Measurements from ENCODE around the gene CRISP1.
"Not testable (repeated sequence)": the region's sequence is repeated elsewhere in the genome, so short reads cannot be mapped to it uniquely, and the experiment has no call there.

The CRISP1 gene

GRCh38 chr6:49841424-49841823, 24.9 kb downstream of the CRISP1 start:
- no peak overlapping the region for H3K4me3 ChIP-seq (ENCODE audit: low read depth, low read length)

GRCh38 chr6:49839957-49840356, 26.4 kb downstream of the CRISP1 start:
- H3K4me3 ChIP-seq (ENCODE audit: low read depth, low read length), result no peak overlapping the region

- H3K4me3 ChIP-seq (ENCODE audit: low read depth, low read length), result no peak overlapping the region
Measured at GRCh38 chr6:49839162-49839561, 27.2 kb downstream of the CRISP1 start.

- H3K4me3 ChIP-seq (ENCODE audit: low read depth, low read length), result no peak overlapping the region
Measured at GRCh38 chr6:49835140-49835539, 31.2 kb downstream of the CRISP1 start.

- H3K4me3 ChIP-seq (ENCODE audit: low read depth, low read length), result no peak overlapping the region
Measured at GRCh38 chr6:49833386-49833785, 32.9 kb downstream of the CRISP1 start.

- H3K4me3 ChIP-seq (ENCODE audit: low read depth, low read length), result no peak overlapping the region
Measured at GRCh38 chr6:49826743-49827406, 39.5 kb downstream of the CRISP1 start.

- no peak overlapping the region for H3K4me3 ChIP-seq (ENCODE audit: low read depth, low read length)
Measured at GRCh38 chr6:49815166-49815565, 51.2 kb downstream of the CRISP1 start.

GRCh38 chr6:49813248-49813647, 53.1 kb downstream of the CRISP1 start:
- no peak overlapping the region for H3K4me3 ChIP-seq (ENCODE audit: low read depth, low read length)

GRCh38 chr6:49806145-49806544, 60.2 kb downstream of the CRISP1 start:
- H3K4me3 ChIP-seq (ENCODE audit: low read depth, low read length), result no peak overlapping the region

- no peak overlapping the region for H3K4me3 ChIP-seq (ENCODE audit: low read depth, low read length)
Measured at GRCh38 chr6:49805246-49805645, 61.1 kb downstream of the CRISP1 start.

- H3K4me3 ChIP-seq (ENCODE audit: low read depth, low read length), result no peak overlapping the region
Measured at GRCh38 chr6:49801525-49801924, 64.8 kb downstream of the CRISP1 start.

GRCh38 chr6:49799090-49799489, 67.2 kb downstream of the CRISP1 start:
- no peak overlapping the region for H3K4me3 ChIP-seq (ENCODE audit: low read depth, low read length)

- H3K4me3 ChIP-seq (ENCODE audit: low read depth, low read length), result not testable (repeated sequence)
Measured at GRCh38 chr6:49796842-49797455, 69.4 kb downstream of the CRISP1 start.

GRCh38 chr6:49790341-49790740, 76.0 kb downstream of the CRISP1 start:
- no peak overlapping the region for H3K4me3 ChIP-seq (ENCODE audit: low read depth, low read length)

- H3K4me3 ChIP-seq (ENCODE audit: low read depth, low read length), result no peak within 1 kb of the TSS
Measured at GRCh38 chr6:49787176-49787575, 79.2 kb downstream of the CRISP1 start, which contains the start of gene PGK2. TSS of gene PGK2 (minus strand) at chr6:49787285. CDS start at chr6:49787187, 98 bp downstream.

- H3K4me3 ChIP-seq (ENCODE audit: low read depth, low read length), result no peak overlapping the region
Measured at GRCh38 chr6:49784272-49784671, 82.1 kb downstream of the CRISP1 start.
